BLaER1 (cell line): Measurements from ENCODE around the gene ACOXL.

Source experiments
- H3K27ac ChIP-seq: shearing (Covaris generic); formaldehyde crosslinking; 2 replicates; pipeline ENCODE4 v1.8.1; 2022
- H3K27me3 ChIP-seq: shearing (Covaris generic); formaldehyde crosslinking; 2 replicates; pipeline ENCODE4 v1.8.1; 2022
- H3K36me3 ChIP-seq: shearing (Covaris generic); formaldehyde crosslinking; 2 replicates; pipeline ENCODE4 v1.8.1; 2022
- H3K4me1 ChIP-seq: shearing (Covaris generic); formaldehyde crosslinking; 2 replicates; pipeline ENCODE4 v1.8.1; 2022
- H3K4me2 ChIP-seq: shearing (Covaris generic); formaldehyde crosslinking; 2 replicates; pipeline ENCODE4 v1.8.1; 2022
- H3K4me3 ChIP-seq: shearing (Covaris generic); formaldehyde crosslinking; 2 replicates; pipeline ENCODE4 v1.8.1; 2022
- H3K9ac ChIP-seq: shearing (Covaris generic); formaldehyde crosslinking; 2 replicates; pipeline ENCODE4 v1.8.1; 2022
- H3K9me3 ChIP-seq: shearing (Covaris generic); formaldehyde crosslinking; 2 replicates; pipeline ENCODE4 v1.8.1; 2022
- H4K20me1 ChIP-seq: shearing (Covaris generic); formaldehyde crosslinking; 2 replicates; pipeline ENCODE4 v1.8.1; 2022
- Cebpa-rat ChIP-seq: shearing (Covaris generic); IDR thresholded peaks from 2 replicates; pipeline ENCODE4 v1.8.1; 2022

Gene ACOXL

DNA sequence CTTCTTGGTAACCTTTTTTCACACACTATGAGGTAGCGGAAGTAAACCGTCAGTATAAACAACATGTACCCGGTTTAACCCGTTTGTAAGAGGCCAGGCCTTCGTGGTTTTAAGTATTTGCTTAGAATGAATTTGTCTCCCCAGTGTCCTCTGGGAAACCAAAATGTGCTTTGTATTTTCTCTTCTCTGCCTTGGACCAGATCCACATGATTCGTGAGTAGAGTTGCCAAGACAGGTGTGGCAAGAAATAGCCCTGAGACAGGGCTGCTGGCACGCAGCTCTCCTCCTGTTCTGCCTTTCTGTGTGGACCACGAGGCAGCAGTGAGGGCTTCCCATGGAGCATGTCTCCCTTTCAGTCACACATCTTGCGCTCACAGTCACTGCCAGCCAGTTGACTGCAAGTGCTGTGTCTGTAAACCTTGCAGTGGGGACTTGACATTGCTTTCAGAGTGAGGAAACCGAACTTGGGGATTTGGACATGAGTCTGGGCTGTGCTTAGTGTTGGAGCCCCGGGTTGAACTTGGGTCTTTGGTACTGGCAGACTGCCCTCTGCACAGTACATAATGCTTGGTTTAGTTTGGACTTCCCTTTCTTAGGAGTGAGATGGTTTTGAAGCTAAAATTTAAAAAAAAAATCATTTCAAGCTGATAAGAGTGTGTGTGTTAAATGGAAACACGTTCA lies 407.4 kb downstream of the ACOXL start:
- Histone ChIP-seq H4K20me1 (peaks cover 91% of the 10 kb centered on the region), H3K9me3 (no peaks in the 10 kb centered on the region), H3K4me2 (no peak overlapping the region), H3K4me1 (peaks cover 14% of the 10 kb centered on the region), H3K4me3 (no peak overlapping the region), H3K27ac (no peak overlapping the region), H3K27me3 (no peaks in the 10 kb centered on the region), H3K9ac (no peak overlapping the region), H3K36me3 (peaks cover 69% of the 10 kb centered on the region)
- no peak for TF ChIP-seq Cebpa-rat

DNA sequence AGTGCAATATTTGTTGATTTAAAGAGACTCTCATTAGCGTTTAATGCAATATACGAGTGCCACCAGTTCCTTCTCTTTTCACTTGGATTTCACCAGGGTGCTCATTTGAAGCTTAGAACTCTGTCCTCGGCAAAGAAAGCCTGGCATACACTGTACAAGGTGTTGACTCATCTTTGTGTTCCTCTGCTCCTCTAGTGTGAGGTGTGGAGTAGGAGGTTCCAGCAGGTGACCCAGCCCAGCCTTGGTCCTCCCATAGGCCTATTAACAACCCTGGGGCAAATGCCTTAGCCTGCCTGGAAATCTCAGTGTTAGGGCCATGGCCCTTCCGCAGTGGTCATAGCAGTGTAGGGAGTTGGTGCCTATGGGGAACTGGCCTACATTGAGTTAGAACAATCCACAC lies 408.4 kb downstream of the ACOXL start:
- H4K20me1 ChIP-seq, result peaks cover 87% of the 10 kb centered on the region
- no peak overlapping the region for H3K4me3 ChIP-seq
- H3K9ac ChIP-seq, result no peak overlapping the region
- no peak overlapping the region for H3K27ac ChIP-seq
- peaks cover 70% of the 10 kb centered on the region for H3K36me3 ChIP-seq
- H3K27me3 ChIP-seq, result no peaks in the 10 kb centered on the region
- peaks cover 4% of the 10 kb centered on the region for H3K4me1 ChIP-seq
- H3K9me3 ChIP-seq, result no peaks in the 10 kb centered on the region
- no peak overlapping the region for H3K4me2 ChIP-seq
- TF ChIP-seq Cebpa-rat, result no peak

GRCh38 chr2:111142101-111142500 lies 409.7 kb downstream of the ACOXL start:
- no peaks in the 10 kb centered on the region; the same call in 1 of the 2 replicates for H3K4me1 ChIP-seq
- no peak overlapping the region for H3K4me3 ChIP-seq
- H3K9ac ChIP-seq, result no peak overlapping the region
- peaks cover 58% of the 10 kb centered on the region for H3K36me3 ChIP-seq
- H3K27me3 ChIP-seq, result no peaks in the 10 kb centered on the region
- peaks cover 81% of the 10 kb centered on the region for H4K20me1 ChIP-seq
- TF ChIP-seq Cebpa-rat, result no peak
- H3K9me3 ChIP-seq, result no peaks in the 10 kb centered on the region
- H3K4me2 ChIP-seq, result no peak overlapping the region
- no peak overlapping the region for H3K27ac ChIP-seq

DNA sequence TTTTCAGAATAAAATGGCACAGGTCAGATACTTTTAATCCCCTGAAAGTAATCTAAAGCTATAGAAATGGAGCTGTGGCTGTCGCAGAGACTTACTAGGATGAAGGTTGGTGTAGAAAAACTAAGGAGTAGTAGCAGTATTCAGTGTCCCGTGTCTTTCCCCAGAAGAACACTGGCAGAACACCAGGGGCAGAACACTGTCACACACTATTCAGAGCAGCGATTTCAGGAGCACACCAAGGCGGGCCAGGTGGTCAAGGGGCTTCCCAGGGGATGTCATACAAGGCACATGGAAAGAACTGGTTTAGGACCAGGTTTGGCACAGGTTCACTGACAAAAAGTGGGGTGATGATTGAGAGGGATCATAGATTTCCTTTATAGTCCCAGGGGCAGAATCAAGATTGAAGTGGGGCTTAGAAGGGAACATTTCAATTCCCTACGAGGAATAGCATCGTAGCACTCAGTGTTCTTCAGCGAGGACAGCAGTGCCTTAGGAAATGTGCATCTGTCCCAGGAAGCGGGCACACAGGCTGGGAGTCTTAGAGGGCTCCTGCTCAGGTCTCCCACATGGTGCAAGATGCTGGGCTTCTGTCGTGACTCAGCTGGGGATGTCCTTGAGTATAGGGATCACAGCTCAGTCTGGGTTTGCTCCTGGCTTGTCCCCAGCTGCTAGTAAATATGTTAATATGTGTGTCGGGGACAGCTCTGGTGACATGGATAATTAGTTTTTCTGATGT lies 410.9 kb downstream of the ACOXL start:
- Histone ChIP-seq H3K4me3 (no peak overlapping the region), H3K4me2 (no peak overlapping the region), H3K9me3 (no peaks in the 10 kb centered on the region), H3K36me3 (peaks cover 51% of the 10 kb centered on the region), H3K4me1 (no peaks in the 10 kb centered on the region; the same call in 1 of the 2 replicates), H3K9ac (no peak overlapping the region), H4K20me1 (peaks cover 79% of the 10 kb centered on the region), H3K27me3 (no peaks in the 10 kb centered on the region), H3K27ac (no peak overlapping the region)
- TF ChIP-seq Cebpa-rat, result no peak

DNA sequence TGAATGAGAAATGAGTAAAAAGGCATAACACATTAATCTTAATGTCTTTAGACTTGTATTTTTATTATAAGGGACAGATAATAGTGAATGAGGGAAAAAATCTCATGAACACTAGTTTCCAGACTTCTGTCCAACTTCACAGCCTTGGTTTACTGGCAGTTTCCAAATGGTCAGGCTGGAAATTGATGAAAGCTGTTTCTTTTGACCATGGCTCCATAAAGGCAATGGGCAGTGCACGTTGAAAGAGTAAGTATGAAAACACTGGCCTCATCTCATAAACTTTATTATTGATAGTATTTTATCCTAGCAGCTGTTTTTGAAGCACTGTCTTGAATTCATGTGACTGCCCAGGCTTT lies 411.4 kb downstream of the ACOXL start:
- TF ChIP-seq Cebpa-rat, result no peak
- peaks cover 45% of the 10 kb centered on the region for H3K36me3 ChIP-seq
- no peak overlapping the region for H3K4me3 ChIP-seq
- no peak overlapping the region for H3K27ac ChIP-seq
- no peaks in the 10 kb centered on the region; the same call in 1 of the 2 replicates for H3K4me1 ChIP-seq
- H4K20me1 ChIP-seq, result peaks cover 79% of the 10 kb centered on the region
- H3K4me2 ChIP-seq, result no peak overlapping the region
- no peaks in the 10 kb centered on the region for H3K27me3 ChIP-seq
- H3K9ac ChIP-seq, result no peak overlapping the region
- no peaks in the 10 kb centered on the region for H3K9me3 ChIP-seq

GRCh38 chr2:111145103-111145760 lies 412.9 kb downstream of the ACOXL start:
- no peaks in the 10 kb centered on the region for H3K27me3 ChIP-seq
- no peaks in the 10 kb centered on the region for H3K9me3 ChIP-seq
- H3K9ac ChIP-seq, result no peak overlapping the region
- TF ChIP-seq Cebpa-rat, result no peak
- no peak overlapping the region for H3K4me2 ChIP-seq
- no peak overlapping the region for H3K4me3 ChIP-seq
- H3K4me1 ChIP-seq, result no peaks in the 10 kb centered on the region
- peaks cover 37% of the 10 kb centered on the region for H3K36me3 ChIP-seq
- no peak overlapping the region for H3K27ac ChIP-seq
- H4K20me1 ChIP-seq, result peaks cover 72% of the 10 kb centered on the region

GRCh38 chr2:111145951-111146350 lies 413.6 kb downstream of the ACOXL start:
- no peak overlapping the region for H3K4me2 ChIP-seq
- no peak overlapping the region for H3K4me3 ChIP-seq
- H3K27me3 ChIP-seq, result no peaks in the 10 kb centered on the region
- TF ChIP-seq Cebpa-rat, result no peak
- H4K20me1 ChIP-seq, result peaks cover 66% of the 10 kb centered on the region
- peaks cover 37% of the 10 kb centered on the region for H3K36me3 ChIP-seq
- no peaks in the 10 kb centered on the region for H3K4me1 ChIP-seq
- no peak overlapping the region for H3K27ac ChIP-seq
- no peak overlapping the region for H3K9ac ChIP-seq
- no peaks in the 10 kb centered on the region for H3K9me3 ChIP-seq

DNA sequence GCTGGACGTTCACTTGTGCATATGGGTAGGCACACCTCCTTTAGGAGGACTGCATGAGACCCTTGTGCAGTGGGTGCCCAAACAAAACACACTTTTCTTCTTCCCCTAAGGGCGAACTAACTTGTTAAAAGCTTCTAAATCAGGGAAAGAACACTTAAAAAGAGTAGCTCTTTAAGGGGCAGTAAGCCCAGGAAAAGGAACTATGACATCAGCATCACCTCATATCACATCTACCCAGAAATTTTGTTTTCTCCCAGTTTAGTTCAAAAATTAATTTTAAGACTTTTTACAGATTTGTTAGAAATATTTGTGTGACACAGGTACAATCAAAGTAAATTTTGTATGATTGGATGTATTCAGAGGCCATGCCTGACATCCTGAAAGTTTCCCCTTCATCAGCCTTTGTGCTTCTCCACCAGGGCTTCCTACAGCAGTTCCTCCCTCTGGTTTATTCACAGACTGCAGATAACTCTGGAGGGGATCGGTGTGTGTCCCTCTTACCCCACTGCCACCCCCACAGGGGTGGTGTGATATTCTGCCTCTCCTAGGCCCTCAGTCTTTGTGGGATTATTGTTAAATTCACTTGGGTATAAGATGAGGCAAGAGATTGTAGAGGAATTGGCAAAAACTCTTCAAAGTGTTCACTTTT lies 416.0 kb downstream of the ACOXL start:
- Histone ChIP-seq H3K4me3 (no peak overlapping the region), H3K4me2 (no peak overlapping the region), H4K20me1 (peaks cover 57% of the 10 kb centered on the region), H3K36me3 (peaks cover 54% of the 10 kb centered on the region), H3K4me1 (no peaks in the 10 kb centered on the region), H3K27ac (no peak overlapping the region), H3K9ac (no peak overlapping the region), H3K27me3 (no peaks in the 10 kb centered on the region), H3K9me3 (no peaks in the 10 kb centered on the region)
- no peak for TF ChIP-seq Cebpa-rat

GRCh38 chr2:111148925-111149324 lies 416.6 kb downstream of the ACOXL start:
- no peak overlapping the region for H3K4me2 ChIP-seq
- no peak for TF ChIP-seq Cebpa-rat
- peaks cover 51% of the 10 kb centered on the region for H4K20me1 ChIP-seq
- no peaks in the 10 kb centered on the region for H3K27me3 ChIP-seq
- H3K36me3 ChIP-seq, result peaks cover 54% of the 10 kb centered on the region
- H3K27ac ChIP-seq, result no peak overlapping the region
- no peaks in the 10 kb centered on the region for H3K4me1 ChIP-seq
- H3K4me3 ChIP-seq, result no peak overlapping the region
- no peaks in the 10 kb centered on the region for H3K9me3 ChIP-seq
- no peak overlapping the region for H3K9ac ChIP-seq
